Measurements from ENCODE around the gene ZNF335. TPM values are rescaled to one million over a fixed set of nuclear protein-coding genes. Genes with fewer than 3 reads are reported as not detected.

Gene ZNF335
- total and polyA plus RNA-seq, 12 donors = 4.9 to 13.1 (median 7.3) TPM

DNA sequence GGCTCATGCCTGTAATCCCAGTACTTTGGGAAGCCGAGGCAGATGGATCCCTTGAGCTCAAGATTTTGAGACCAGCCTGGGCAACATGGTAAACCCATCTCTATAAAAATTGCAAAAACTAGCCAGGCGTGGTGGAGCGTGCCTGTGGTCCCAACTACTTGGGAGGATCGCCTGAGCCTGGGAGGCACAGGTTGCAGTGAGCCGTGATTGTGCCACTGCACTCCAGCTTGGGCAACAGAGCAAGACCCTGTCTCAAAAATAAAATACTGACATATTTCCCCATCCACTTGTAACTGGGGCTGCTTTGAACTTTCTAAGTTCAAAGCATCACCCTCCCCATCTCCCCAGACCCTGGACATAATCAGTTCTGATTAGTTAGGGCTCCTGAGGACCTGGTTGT is 29.5 kb upstream of the ZNF335 start:
- Histone ChIP-seq H3K9me3 (no peaks in the 10 kb centered on the region), H3K36me3 (no peaks in the 10 kb centered on the region), H3K27ac (no peak overlapping the region), H3K4me1 (peaks cover 0 to 78% (median 7%) of the 10 kb centered on the region in 9 donors), H3K27me3 (peaks cover 0 to 96% (median 63%) of the 10 kb centered on the region in 7 donors), H3K4me3 (no peak overlapping the region)
- intact Hi-C loops (cut with DNase I) = no loop called here
- ATAC-seq (no peak), DNase-seq (no peak)
- WGBS, 2 donors = 94% methylated on average over 5 of the region's 5 CpGs
- TF ChIP-seq, protein P1, sequence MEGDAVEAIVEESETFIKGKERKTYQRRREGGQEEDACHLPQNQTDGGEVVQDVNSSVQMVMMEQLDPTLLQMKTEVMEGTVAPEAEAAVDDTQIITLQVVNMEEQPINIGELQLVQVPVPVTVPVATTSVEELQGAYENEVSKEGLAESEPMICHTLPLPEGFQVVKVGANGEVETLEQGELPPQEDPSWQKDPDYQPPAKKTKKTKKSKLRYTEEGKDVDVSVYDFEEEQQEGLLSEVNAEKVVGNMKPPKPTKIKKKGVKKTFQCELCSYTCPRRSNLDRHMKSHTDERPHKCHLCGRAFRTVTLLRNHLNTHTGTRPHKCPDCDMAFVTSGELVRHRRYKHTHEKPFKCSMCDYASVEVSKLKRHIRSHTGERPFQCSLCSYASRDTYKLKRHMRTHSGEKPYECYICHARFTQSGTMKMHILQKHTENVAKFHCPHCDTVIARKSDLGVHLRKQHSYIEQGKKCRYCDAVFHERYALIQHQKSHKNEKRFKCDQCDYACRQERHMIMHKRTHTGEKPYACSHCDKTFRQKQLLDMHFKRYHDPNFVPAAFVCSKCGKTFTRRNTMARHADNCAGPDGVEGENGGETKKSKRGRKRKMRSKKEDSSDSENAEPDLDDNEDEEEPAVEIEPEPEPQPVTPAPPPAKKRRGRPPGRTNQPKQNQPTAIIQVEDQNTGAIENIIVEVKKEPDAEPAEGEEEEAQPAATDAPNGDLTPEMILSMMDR (IDR thresholded peaks at IDR 0.05) = no peak

DNA sequence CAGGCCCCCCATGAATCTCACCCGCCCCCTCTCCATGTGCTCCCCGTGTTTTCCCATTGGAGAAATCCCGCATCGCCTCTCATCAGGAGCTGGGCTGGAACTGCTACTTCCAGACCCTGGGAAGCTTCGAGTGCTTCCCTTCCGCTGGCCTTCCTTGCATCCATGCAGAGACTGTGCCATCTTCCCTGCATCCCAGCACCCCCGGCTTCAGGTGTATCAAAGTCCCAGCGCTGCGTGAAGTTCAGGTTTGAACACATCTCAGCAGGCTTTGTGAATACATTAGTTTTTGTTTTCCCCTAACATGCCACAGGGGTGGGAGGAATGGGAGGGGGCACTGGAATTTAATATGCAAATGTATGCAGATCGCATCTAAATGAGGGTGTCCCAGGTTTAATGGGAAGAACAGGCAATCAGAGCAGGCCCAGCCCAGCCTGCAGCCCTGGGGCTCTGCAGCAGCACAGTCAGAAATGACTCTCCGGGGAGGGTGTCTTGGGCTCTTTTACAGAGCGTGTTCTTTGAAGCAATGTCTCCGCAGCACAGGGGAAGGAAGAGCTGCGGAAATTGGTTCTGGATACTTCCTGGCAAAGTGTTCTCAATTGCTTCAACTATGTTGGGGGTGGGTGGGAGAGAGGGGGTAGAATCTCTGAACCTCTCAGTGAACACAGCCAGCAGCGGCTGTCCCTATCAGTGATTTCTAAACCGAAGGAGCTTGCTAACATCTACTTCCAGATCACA is 28.4 kb upstream of the ZNF335 start:
- intact Hi-C loops (cut with DNase I) = no loop called here
- H3K4me3 ChIP-seq = no peak overlapping the region
- no peak overlapping the region for H3K27ac ChIP-seq
- DNase-seq = no peak
- peaks cover 0 to 68% (median 7%) of the 10 kb centered on the region in 9 donors for H3K4me1 ChIP-seq
- no peak for ATAC-seq
- peaks cover 0 to 90% (median 62%) of the 10 kb centered on the region in 7 donors for H3K27me3 ChIP-seq
- H3K36me3 ChIP-seq = no peaks in the 10 kb centered on the region
- TF ChIP-seq, protein P1 (IDR thresholded peaks at IDR 0.05) = no peak
- 36 to 38% methylated on average over 16 of the region's 16 CpGs for WGBS, 2 donors
- H3K9me3 ChIP-seq = no peaks in the 10 kb centered on the region

DNA sequence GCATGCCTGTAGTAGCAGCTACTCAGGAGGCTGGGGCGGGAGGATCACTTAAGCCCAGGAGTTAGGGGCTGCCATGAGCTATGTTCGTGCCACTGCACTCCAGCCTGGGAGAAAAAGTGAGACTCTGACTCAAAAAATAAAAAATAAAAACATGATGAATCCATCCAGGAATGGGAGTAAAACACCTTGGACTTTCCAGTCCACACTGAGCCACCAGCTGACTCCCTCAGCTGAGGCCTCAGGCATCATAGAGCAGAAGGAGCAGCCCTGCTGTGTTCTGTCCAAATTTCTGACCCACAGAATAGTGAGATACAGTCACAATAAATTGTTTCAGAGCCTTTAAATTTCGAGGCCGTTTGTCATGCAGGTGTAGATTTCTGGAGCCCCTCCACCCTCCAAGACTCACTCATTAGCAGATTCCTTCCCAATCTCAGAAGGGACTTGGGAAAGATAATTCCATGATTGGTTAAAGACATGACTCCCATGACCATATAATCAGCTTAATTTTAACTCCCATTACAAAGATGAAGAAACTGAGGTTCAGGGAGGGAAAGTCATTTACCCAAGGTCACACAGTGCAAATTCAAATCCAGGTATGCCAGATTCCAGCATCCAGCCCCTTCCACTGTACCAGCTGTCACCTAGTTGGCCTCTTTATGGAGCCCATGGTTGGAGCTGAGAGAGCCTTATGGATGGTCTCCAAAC is 27.7 kb upstream of the ZNF335 start:
- intact Hi-C loops (cut with DNase I) = no loop called here

DNA sequence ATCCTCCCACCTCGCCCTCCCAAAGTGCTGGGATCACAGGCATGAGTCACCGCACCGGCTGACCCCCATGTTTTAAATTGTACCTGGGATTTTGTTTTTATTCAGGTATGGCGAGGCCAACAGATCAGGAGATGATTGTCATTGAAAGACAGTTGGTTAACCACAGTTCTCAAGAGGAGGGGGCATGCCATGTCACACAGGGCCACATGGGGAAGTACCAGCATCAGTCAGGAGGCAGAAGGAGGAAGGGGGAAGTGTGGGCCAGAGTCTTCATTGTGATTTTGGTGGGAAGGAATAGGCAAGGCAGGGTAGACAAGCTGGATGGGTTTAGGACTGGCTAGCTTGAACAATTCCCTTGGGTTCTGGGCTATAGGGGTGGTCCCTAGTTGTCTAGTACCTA is 26.8 kb upstream of the ZNF335 start:
- Histone ChIP-seq H3K4me1 (peaks cover 0 to 54% (median 7%) of the 10 kb centered on the region in 9 donors), H3K27ac (peak overlapping the region in 1 of 10 donors; percentile 81), H3K4me3 (no peak overlapping the region), H3K27me3 (peaks cover 0 to 82% (median 58%) of the 10 kb centered on the region in 7 donors), H3K36me3 (no peaks in the 10 kb centered on the region), H3K9me3 (no peaks in the 10 kb centered on the region)
- intact Hi-C loops (cut with DNase I) = no loop called here
- WGBS, 2 donors = 77 to 80% methylated on average over 4 of the region's 4 CpGs
- DNase-seq (no peak), ATAC-seq (peak in 7 of 8 donors; percentile 42 to 82 (median 71))
- TF ChIP-seq, protein P1 (IDR thresholded peaks at IDR 0.05) = no peak

More for the DNA sequence above, 27.7 kb upstream of the ZNF335 start:
- Histone ChIP-seq H3K27me3 (peaks cover 0 to 89% (median 60%) of the 10 kb centered on the region in 7 donors), H3K4me3 (no peak overlapping the region), H3K36me3 (no peaks in the 10 kb centered on the region), H3K27ac (no peak overlapping the region), H3K9me3 (no peaks in the 10 kb centered on the region), H3K4me1 (peaks cover 0 to 62% (median 7%) of the 10 kb centered on the region in 9 donors)
- ATAC-seq (no peak), DNase-seq (no peak)
- 81 to 84% methylated on average over 4 of the region's 4 CpGs for WGBS, 2 donors
- TF ChIP-seq, protein P1 (IDR thresholded peaks at IDR 0.05) = no peak

Measured in heart right ventricle (tissue), 16 donors.